HepG2 (cell line): ENCODE results near the gene MCC. TPM values are rescaled to one million over a fixed set of nuclear protein-coding genes. Genes with fewer than 3 reads are reported as not detected.

Experiments
- ATAC-seq: fragments of 200-7000 bp; cut with Tn5 transposase; 3 replicates; pipeline ENCODE4 v1.9.1; 2020; ENCODE audit warnings: mild to moderate bottlenecking, moderate library complexity
- BruUV-seq: library from RNA; stranded (reverse); fragments of 400-500 nt; replicated peaks from 2 replicates; lab custom pipeline; 2021; lab: Mats Ljungman, UMichigan
- CTCF ChIA-PET: fragments of 300-600 bp; formaldehyde crosslinking; extraction: SDS; loops from one replicate; lab custom pipeline; 2021; ENCODE audit warnings: low total read pairs, inconsistent platforms, low intra/inter-chr PET ratio; lab: Yijun Ruan, JAX
- POLR2A ChIA-PET: fragments of 350-600 bp; sonication (Branson Sonifier 250); formaldehyde crosslinking; loops from one replicate; lab custom pipeline; 2020; ENCODE audit warnings: antibody characterized with exemption, inconsistent platforms; lab: Yijun Ruan, JAX
- DNase-seq: peaks from one replicate; pipeline ENCODE4 v3.0.0-alpha.2; 2015; ENCODE audit warnings: low spot score
- FAIRE-seq: peaks from 3 replicates; lab custom pipeline; 2011; peaks lifted over from hg19 to GRCh38; lab: Jason Lieb, UNC
- H2AFZ ChIP-seq: one replicate; pipeline ENCODE4 v1.6.1; 2011; ENCODE audit warnings: low read length, inconsistent platforms
- H3K27ac ChIP-seq: fragments of 300-600 bp; 3 replicates; pipeline ENCODE4 v1.8.0; 2011; ENCODE audit warnings: mixed run types, mild to moderate bottlenecking, mixed read lengths, low read length, inconsistent platforms; ENCODE audit not compliant: insufficient read depth; ENCODE audit errors: extremely low read length
- H3K27me3 ChIP-seq, 2 experiments: fragments of 200-600 bp in 1 of 2; 2 replicates in 1 of 2; 3 replicates in 1 of 2; pipeline versions ENCODE4 v1.6.0 to v1.8.0; 2011; ENCODE audit warnings: low read length in 2 of 2, mild to moderate bottlenecking in 2 of 2, moderate library complexity in 2 of 2, inconsistent platforms in 1 of 2; ENCODE audit not compliant: insufficient read depth in 2 of 2, control insufficient read depth in 1 of 2
- H3K36me3 ChIP-seq, 2 experiments: fragments of 200-600 bp in 1 of 2; replicated peaks in 1 of 2; 2 replicates in 1 of 2; 3 replicates in 1 of 2; pipeline versions ENCODE4 v1.5.1 to v1.8.0; 2011; ENCODE audit warnings: low read length in 2 of 2, inconsistent platforms in 1 of 2; ENCODE audit not compliant: insufficient read depth in 2 of 2, control insufficient read depth in 1 of 2
- H3K4me1 ChIP-seq: 2 replicates; pipeline ENCODE4 v1.5.1; 2012; ENCODE audit warnings: low read length, inconsistent platforms; ENCODE audit not compliant: insufficient read depth
- H3K4me2 ChIP-seq: 2 replicates; pipeline ENCODE4 v1.6.0; 2011; ENCODE audit warnings: low read depth, low read length, inconsistent platforms
- H3K4me3 ChIP-seq, 3 experiments: fragments of 200-600 bp in 1 of 3; sonication (generic), shearing (Covaris generic) in 1 of 3; replicated peaks in 1 of 3; 2 replicates each; pipeline ENCODE4 v1.5.1; 2011 to 2016; ENCODE audit warnings: low read length in 3 of 3, inconsistent platforms in 2 of 3, low read depth in 2 of 3, mild to moderate bottlenecking in 2 of 3, control low read depth in 1 of 3, mixed read lengths in 1 of 3; ENCODE audit not compliant: insufficient read depth in 1 of 3
- H3K79me2 ChIP-seq: one replicate; pipeline ENCODE4 v1.6.1; 2011; ENCODE audit warnings: low read length, inconsistent platforms; ENCODE audit not compliant: insufficient read depth
- H3K9ac ChIP-seq: 2 replicates; pipeline ENCODE4 v1.6.0; 2011; ENCODE audit warnings: mild to moderate bottlenecking, low read depth, low read length, inconsistent platforms; ENCODE audit not compliant: insufficient read depth
- H3K9me3 ChIP-seq: 2 replicates; pipeline ENCODE4 v1.5.1; 2012; ENCODE audit warnings: mild to moderate bottlenecking, low read length
- H4K20me1 ChIP-seq: 2 replicates; pipeline ENCODE4 v1.6.0; 2011; ENCODE audit warnings: inconsistent platforms, mild to moderate bottlenecking, low read length, moderate library complexity; ENCODE audit not compliant: insufficient read depth
- ATF7 ChIP-seq, 2 experiments: fragments of 450-650 bp in 1 of 2; sonication (generic) in 1 of 2; formaldehyde crosslinking in 1 of 2; IDR thresholded peaks; 2 replicates each; pipeline versions ENCODE4 v1.4.0 to v1.6.1; 2016 to 2020; ENCODE audit warnings: antibody characterized with exemption in 1 of 2, mild to moderate bottlenecking in 1 of 2, missing genetic modification reagents in 1 of 2
- CEBPB ChIP-seq: IDR thresholded peaks from 2 replicates; pipeline ENCODE4 v1.6.1; 2011; ENCODE audit warnings: low read depth, low read length, improper control_type of control experiment, borderline replicate concordance
- CREB1 ChIP-seq, 2 experiments: fragments of 450-650 bp in 1 of 2; IDR thresholded peaks; 2 replicates each; pipeline ENCODE4 v1.6.1; 2016 to 2017; ENCODE audit warnings: control low read depth in 1 of 2, mild to moderate bottlenecking in 1 of 2, missing compliant biosample characterization in 1 of 2, missing genetic modification characterization in 1 of 2
- GFI1 ChIP-seq: sonication (generic); formaldehyde crosslinking; IDR thresholded peaks from 2 replicates; pipeline ENCODE4 v1.5.0; 2020; ENCODE audit warnings: missing genetic modification reagents, mild to moderate bottlenecking, borderline replicate concordance
- PHF8 ChIP-seq: sonication (generic); formaldehyde crosslinking; IDR thresholded peaks from 2 replicates; pipeline ENCODE4 v1.5.0; 2020; ENCODE audit warnings: missing genetic modification reagents
- ZNF382 ChIP-seq: sonication (generic); formaldehyde crosslinking; IDR thresholded peaks from 2 replicates; pipeline ENCODE4 v1.5.0; 2020; ENCODE audit warnings: missing genetic modification reagents, mild to moderate bottlenecking, borderline replicate concordance
- WGBS: methylation state at CpG from one replicate; pipeline ENCODE4 v1.1.6; 2017; ENCODE audit warnings: low lambda C conversion rate; 5-methylcytosine and 5-hydroxymethylcytosine counted together
- in situ Hi-C: cut with HindIII; loops from 2 replicates; pipeline ENCODE4 v1.10.0; 2017; ENCODE audit warnings: low pct_unique_long_range_greater_than_20kb; ENCODE audit not compliant: extremely low pct_ligation_motif_present
- intact Hi-C: fragments of 100-400 bp; cut with micrococcal nuclease; formaldehyde crosslinking; loops from one replicate; pipeline ENCODE4 v1.10.0; 2022; ENCODE audit not compliant: unreplicated experiment
- polyA plus RNA-seq, 8 experiments: library from polyadenylated mRNA; depleted of rRNA in 3 of 8; stranded (reverse) in 7 of 8; unstranded in 1 of 8; fragments of >200 nt; fragmentation: Illumina TruSeq in 4 of 8; extraction: Trizol in 4 of 8; gene quantifications; 2 replicates each; pipeline versions ENCODE4 v1.2.1 to v1.2.3, GENCODE V29; 2011 to 2016; ENCODE audit warnings: low read depth in 4 of 8, missing spikeins in 1 of 8, mixed read lengths in 1 of 8; ENCODE audit not compliant: insufficient read depth in 1 of 8
- total RNA-seq, 5 experiments: library from RNA; depleted of rRNA; stranded (reverse); fragments of >200 nt; fragmentation: Illumina TruSeq; extraction: Trizol; gene quantifications; 2 replicates each; pipeline ENCODE4 v1.2.3, GENCODE V29; 2016; ENCODE audit warnings: low read depth in 1 of 5

Gene MCC
- total and polyA plus RNA-seq, 2 of the 13 experiments (the other 11 are each of a cell fraction or from before 2014, with no cell fraction given): 0.55 to 2.4 TPM

GRCh38 chr5:113266227-113266912 is 221.9 kb downstream of the MCC start:
- Histone ChIP-seq H2AFZ (no peak overlapping the region), H3K36me3 (no peaks in the 10 kb centered on the region), H3K4me1 (no peaks in the 10 kb centered on the region), H3K9me3 (no peaks in the 10 kb centered on the region), H3K79me2 (no peaks in the 10 kb centered on the region), H3K4me3 (no peak overlapping the region), H3K4me2 (no peak overlapping the region), H3K27me3 (no peaks in the 10 kb centered on the region), H4K20me1 (no peaks in the 10 kb centered on the region), H3K9ac (no peak overlapping the region)
- intact Hi-C loops (no loop called here), in situ Hi-C loops (no loop called here)
- DNase-seq (no peak), ATAC-seq (no peak), FAIRE-seq (no peak)
- ChIA-PET CTCF (no interaction called here), POLR2A (no interaction called here)
- 44% methylated on average over 4 of the region's 4 CpGs for WGBS
- TF ChIP-seq GFI1 (CRISPR knock-in tag): no peak
- no peak for TF ChIP-seq ZNF382
- peak; percentile 25; the same call in 1 of the 2 replicates for TF ChIP-seq CEBPB
- TF ChIP-seq, all 625 proteins: peak for 1
- no peak overlapping the region for H3K27ac ChIP-seq
- no TSS peak for BruUV-seq

- CTCF ChIA-PET: no interaction called here
- 53% methylated on average over 3 of the region's 4 CpGs for WGBS
- FAIRE-seq: no peak
Measured at GRCh38 chr5:113265190-113265589, 223.1 kb downstream of the MCC start.

More at GRCh38 chr5:113265190-113265589, 223.1 kb downstream of the MCC start:
- intact Hi-C loops: no loop called here
- TF ChIP-seq PHF8 (CRISPR knock-in tag) (no peak), CREB1 (IDR thresholded peaks at IDR 0.05) (peak; percentile 97), CREB1 (CRISPR knock-in tag; IDR thresholded peaks at IDR 0.05) (no peak), ATF7 (IDR thresholded peaks at IDR 0.05) (peak; percentile 86), ATF7 (CRISPR knock-in tag; IDR thresholded peaks at IDR 0.05) (no peak)
- Histone ChIP-seq H3K9me3 (no peaks in the 10 kb centered on the region), H2AFZ (no peak overlapping the region), H3K4me3 (no peak overlapping the region), H3K4me1 (no peaks in the 10 kb centered on the region), H3K27me3 (no peaks in the 10 kb centered on the region), H3K36me3 (no peaks in the 10 kb centered on the region), H3K27ac (no peak overlapping the region), H4K20me1 (no peaks in the 10 kb centered on the region), H3K4me2 (no peak overlapping the region), H3K9ac (no peak overlapping the region), H3K79me2 (no peaks in the 10 kb centered on the region)
- ATAC-seq (no peak), DNase-seq (no peak)
- in situ Hi-C loops: no loop called here
- POLR2A ChIA-PET: no interaction called here
- no TSS peak for BruUV-seq
